DMS153 (cell line): ENCODE measurements around the gene PCDHA8.
A peak's percentile ranks its signal among the peaks of the same experiment; 100 is the strongest.
"Not testable (repeated sequence)": the region's sequence is repeated elsewhere in the genome, so short reads cannot be mapped to it uniquely, and the experiment has no call there.

ENCODE experiments used
- DNase-seq: peaks from one replicate; lab custom pipeline; 2025; lab: John Stamatoyannopoulos, UW

The PCDHA8 gene

DNA sequence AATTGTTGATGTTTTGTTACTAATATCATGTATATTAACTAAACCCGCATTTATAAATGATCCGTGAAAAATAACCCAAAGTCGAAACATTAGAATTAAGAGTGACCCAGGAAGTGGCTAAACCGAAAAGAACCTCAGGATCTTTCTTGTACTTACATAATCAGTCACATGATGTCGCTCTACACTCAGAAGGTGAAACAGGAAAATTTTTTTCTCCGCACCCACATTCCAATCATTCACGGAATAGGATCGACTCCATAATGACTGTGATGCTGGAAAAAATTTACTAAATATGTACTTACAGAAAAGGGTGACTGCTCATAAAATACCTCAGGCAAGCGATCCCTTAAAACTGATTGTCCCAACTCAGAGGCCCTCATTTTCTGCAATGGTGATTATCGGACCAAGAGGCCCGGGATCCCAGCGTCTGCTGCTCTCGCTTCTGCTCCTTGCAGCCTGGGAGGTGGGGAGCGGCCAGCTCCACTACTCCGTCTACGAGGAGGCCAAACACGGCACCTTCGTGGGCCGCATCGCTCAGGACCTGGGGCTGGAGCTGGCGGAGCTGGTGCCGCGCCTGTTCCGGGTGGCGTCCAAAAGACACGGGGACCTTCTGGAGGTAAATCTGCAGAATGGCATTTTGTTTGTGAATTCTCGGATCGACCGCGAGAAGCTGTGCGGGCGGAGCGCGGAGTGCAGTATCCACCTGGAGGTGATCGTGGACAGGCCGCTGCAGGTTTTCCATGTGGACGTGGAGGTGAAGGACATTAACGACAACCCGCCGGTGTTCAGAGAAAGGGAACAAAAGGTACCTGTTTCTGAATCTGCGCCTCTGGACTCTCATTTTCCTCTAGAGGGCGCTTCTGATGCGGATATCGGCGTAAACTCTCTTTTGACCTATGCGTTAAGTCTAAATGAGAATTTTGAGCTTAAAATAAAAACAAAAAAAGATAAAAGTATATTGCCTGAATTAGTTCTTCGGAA is 34.4 kb downstream of the PCDHA8 start, which contains the start of gene PCDHA12:
Gene PCDHA12, plus strand, starts transcription at position 224 of the 981 bp plus-strand sequence. Its CDS starts 165 bp downstream, at position 389.
- peak; percentile 58 for DNase-seq

DNA sequence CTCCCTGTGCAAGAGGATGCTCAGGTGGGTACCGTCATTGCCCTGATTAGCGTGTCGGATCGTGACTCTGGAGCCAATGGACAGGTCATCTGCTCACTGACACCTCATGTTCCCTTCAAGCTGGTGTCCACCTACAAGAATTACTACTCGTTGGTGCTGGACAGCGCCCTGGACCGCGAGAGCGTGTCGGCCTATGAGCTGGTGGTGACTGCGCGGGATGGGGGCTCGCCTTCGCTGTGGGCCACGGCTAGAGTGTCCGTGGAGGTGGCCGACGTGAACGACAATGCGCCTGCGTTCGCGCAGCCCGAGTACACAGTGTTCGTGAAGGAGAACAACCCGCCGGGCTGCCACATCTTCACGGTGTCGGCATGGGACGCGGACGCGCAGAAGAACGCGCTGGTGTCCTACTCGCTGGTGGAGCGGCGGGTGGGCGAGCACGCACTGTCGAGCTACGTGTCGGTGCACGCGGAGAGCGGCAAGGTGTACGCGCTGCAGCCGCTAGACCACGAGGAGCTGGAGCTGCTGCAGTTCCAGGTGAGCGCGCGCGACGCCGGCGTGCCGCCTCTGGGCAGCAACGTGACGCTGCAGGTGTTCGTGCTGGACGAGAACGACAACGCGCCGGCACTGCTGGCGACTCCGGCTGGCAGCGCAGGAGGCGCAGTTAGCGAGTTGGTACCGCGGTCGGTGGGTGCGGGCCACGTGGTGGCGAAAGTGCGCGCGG is 35.7 kb downstream of the PCDHA8 start:
- DNase-seq: not testable (repeated sequence)

- DNase-seq: no peak
These were observed 36.2 kb downstream of the PCDHA8 start for GRCh38 chr5:140877262-140877581.

GRCh38 chr5:140881889-140882590 is 41.1 kb downstream of the PCDHA8 start, which contains the start of gene PCDHA13:
TSS of gene PCDHA13 (plus strand) at chr5:140882124. CDS start at chr5:140882269, 145 bp downstream.
- no peak for DNase-seq

DNA sequence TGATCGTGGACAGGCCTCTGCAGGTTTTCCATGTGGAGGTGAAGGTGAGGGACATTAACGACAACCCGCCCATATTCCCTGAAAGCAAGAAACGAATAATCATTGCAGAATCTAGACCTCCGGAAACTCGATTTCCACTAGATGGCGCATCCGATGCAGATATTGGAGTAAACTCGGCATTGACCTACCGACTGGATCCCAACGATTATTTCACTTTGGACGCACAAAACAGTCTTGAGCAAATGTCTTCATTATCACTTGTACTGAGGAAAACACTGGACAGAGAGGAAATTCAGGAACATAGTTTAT is 41.6 kb downstream of the PCDHA8 start:
- DNase-seq: no peak

GRCh38 chr5:140883373-140883772 is 42.4 kb downstream of the PCDHA8 start:
- DNase-seq: no peak

GRCh38 chr5:140883927-140884697 is 43.1 kb downstream of the PCDHA8 start:
- DNase-seq: no peak
